ENCODE measurements around the gene UBE2M. TPM values are rescaled to one million over a fixed set of nuclear protein-coding genes. Genes with fewer than 3 reads are reported as not detected.
A peak's percentile ranks its signal among the peaks of the same experiment; 100 is the strongest.

The UBE2M gene
- total RNA-seq, 1 donor from 2014 or later, result 53.8 TPM

DNA sequence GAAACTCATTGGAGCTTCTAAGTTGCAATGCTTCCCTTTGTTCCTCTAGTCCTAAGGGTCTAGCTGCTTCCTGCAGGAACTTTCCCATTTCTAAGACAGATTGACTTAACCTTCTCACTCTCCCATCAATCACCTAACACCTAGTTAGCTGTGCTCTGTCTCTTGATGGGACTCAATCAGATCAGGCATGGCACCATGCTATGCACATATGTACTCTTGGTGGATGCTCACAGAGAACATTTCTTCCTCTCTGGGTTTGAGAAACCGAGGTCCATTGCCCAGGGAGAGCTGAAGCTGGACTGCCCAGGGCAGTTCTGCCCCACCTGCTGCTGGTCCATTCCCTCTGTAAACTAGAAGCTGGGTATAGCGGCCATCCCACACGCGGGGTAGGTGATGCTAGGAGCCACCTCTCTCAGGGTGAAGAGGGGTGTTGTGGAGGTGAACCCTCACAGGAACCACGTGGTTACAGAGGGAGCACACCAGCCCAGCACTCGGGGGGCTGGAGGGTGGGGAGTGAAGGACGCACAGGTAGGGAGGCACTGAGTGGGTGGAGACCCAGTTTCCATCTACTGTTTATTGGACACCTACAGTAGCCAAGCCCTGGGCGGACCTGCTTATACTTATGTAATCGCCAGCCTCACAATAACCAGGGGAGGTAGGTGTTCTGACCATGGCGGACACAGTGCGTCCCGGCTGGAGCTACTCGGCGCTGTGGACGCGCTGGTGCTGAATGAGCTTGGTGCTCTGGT, 3.1 kb upstream of the UBE2M start:
- H3K36me3 ChIP-seq, result peaks cover 5% of the 10 kb centered on the region
- DNase-seq (no peak), ATAC-seq (no peak)
- intact Hi-C loops (cut with DNase I), result no loop called here
- H3K9me3 ChIP-seq, result no peaks in the 10 kb centered on the region
- H3K4me3 ChIP-seq, result peak overlapping the region; percentile 39
- H3K27me3 ChIP-seq, result no peaks in the 10 kb centered on the region
- no peak overlapping the region for H3K27ac ChIP-seq
- TF ChIP-seq, protein P1, sequence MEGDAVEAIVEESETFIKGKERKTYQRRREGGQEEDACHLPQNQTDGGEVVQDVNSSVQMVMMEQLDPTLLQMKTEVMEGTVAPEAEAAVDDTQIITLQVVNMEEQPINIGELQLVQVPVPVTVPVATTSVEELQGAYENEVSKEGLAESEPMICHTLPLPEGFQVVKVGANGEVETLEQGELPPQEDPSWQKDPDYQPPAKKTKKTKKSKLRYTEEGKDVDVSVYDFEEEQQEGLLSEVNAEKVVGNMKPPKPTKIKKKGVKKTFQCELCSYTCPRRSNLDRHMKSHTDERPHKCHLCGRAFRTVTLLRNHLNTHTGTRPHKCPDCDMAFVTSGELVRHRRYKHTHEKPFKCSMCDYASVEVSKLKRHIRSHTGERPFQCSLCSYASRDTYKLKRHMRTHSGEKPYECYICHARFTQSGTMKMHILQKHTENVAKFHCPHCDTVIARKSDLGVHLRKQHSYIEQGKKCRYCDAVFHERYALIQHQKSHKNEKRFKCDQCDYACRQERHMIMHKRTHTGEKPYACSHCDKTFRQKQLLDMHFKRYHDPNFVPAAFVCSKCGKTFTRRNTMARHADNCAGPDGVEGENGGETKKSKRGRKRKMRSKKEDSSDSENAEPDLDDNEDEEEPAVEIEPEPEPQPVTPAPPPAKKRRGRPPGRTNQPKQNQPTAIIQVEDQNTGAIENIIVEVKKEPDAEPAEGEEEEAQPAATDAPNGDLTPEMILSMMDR (IDR thresholded peaks at IDR 0.05), result no peak
- peaks cover 34% of the 10 kb centered on the region for H3K4me1 ChIP-seq

- Histone ChIP-seq H3K4me3 (no peak overlapping the region), H3K4me1 (peaks cover 40% of the 10 kb centered on the region), H3K36me3 (peaks cover 11% of the 10 kb centered on the region), H3K9me3 (no peaks in the 10 kb centered on the region), H3K27me3 (no peaks in the 10 kb centered on the region), H3K27ac (no peak overlapping the region)
- intact Hi-C loops (cut with DNase I), result no loop called here
- no peak for ATAC-seq
- no peak for DNase-seq
- TF ChIP-seq, protein P1 (IDR thresholded peaks at IDR 0.05), result no peak
Measured at GRCh38 chr19:58560921-58561320, 2.5 kb upstream of the UBE2M start.

DNA sequence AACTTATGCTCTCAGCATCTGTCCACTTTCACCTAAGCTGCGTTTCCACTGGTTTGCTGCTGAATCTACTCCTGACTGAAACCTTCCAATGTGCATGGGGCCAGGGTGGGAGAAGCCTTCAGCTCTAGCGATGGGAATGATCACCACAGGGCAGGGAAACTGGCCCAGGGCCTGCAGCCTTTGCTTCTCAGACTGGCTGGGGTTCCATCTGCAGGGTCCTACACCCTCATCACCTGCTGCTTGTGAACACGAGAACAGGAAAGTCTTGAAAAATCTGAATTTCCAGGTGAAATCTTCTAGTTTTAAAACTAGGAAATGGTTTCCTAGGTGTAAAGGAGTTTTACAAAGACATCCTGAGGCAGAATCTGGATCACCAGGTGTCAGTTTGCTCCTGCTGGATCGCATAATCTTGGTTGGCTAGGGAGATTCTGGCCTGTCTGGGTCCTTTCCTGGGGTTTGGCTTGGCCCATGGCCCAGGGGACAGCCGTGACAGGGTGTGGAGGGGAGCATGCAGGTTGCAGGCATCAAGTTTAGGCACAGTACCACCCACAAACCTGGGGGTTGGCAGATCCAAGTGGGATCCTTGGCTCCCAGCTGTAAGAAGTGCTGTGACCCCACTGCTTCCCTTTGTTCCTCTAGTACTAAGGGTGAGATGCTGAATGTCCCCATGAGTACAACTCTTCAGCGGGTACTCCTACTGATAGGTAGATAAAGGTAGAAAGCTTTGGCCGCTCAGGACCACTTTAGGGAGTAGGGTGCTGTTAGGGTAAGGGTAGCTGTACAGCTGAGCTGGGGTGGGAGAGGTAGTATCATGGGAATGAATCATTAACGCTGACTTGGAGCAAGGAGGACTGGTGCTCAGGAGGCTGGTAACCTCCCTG, 1.8 kb upstream of the UBE2M start:
- Histone ChIP-seq H3K27ac (peak overlapping the region; percentile 99), H3K36me3 (peaks cover 17% of the 10 kb centered on the region), H3K4me3 (peak overlapping the region; percentile 67), H3K9me3 (no peaks in the 10 kb centered on the region), H3K27me3 (no peaks in the 10 kb centered on the region), H3K4me1 (peaks cover 47% of the 10 kb centered on the region)
- no peak for ATAC-seq
- TF ChIP-seq, protein P1 (IDR thresholded peaks at IDR 0.05), result no peak
- intact Hi-C loops (cut with DNase I), result no loop called here
- peak; percentile 53 for DNase-seq

DNA sequence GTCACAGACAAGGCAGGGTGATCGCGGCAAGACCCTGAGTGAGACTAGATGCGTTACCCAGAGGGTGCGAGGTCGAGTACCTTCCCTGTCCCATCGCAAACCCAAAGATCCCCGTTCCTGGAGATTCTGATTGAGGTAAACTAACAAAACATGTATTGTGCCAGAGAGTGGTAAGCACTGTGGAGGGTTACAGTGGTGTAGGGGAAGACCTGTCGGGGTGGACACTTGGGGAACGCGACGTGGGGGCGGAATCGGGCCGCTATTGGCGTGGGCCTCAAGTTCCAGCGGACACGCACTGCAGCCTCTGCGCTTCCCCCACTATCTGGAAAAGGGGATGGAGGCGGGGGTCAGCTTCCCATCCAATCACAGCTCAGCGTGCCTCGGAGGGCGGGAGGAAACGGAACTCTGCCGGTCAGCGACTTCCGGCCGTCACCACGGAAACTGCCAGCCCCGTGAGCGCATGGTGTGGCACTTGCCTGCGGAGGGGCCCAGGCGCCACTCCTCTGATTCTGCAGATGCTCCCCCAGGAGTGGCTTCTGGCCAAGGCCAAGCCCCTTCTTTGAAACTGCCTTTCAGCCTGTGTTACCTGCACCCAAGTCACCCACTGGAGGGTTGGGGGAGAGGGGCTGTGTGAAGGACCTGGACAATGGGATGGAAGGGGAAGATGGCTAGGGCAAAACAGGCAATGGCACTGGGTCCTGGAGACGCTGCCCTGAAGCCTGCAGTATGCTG, 1.0 kb upstream of the UBE2M start:
- DNase-seq, result peak; percentile 96
- peak; percentile 71 for ATAC-seq
- TF ChIP-seq, protein P1 (IDR thresholded peaks at IDR 0.05), result no peak
- Histone ChIP-seq H3K27ac (peak overlapping the region; percentile 99), H3K4me1 (peaks cover 48% of the 10 kb centered on the region), H3K27me3 (no peaks in the 10 kb centered on the region), H3K4me3 (peak overlapping the region; percentile 67), H3K36me3 (peaks cover 17% of the 10 kb centered on the region), H3K9me3 (no peaks in the 10 kb centered on the region)
- intact Hi-C loops (cut with DNase I), result no loop called here

DNA sequence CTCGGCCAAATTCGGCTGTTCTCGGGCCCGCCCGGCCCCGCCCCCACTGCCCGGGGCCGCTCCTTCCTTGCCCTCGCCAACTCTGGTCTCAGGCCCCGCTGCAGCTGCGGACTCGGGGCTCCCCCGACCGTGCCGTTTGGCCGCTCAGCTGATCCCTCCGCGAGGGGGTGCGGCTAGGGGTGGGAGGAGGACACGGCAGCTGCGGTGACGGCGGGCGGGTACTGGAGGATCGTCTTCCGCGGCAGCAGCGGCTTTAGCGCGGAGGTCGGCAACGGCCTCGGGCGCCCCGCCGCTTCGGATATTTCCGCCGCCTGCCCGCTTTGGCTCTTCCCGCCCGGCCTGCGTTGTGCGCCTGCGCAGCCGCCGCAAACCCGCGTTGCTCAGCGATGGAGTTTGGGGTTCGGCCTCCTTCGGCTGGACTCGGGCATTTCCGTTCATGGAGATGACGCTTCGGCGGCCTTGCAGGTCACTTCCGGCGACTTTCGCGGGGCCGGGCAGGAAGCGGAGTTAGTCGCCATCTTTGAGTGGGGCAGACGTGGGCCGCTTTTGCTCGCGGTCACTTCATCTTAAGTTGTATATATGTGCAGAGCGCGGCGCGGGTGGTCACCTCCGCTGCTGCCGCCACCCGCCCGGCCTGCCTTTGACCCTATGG, 338 bp upstream of the UBE2M start:
- H3K4me1 ChIP-seq, result peaks cover 55% of the 10 kb centered on the region
- DNase-seq (peak; percentile 100), ATAC-seq (peak; percentile 79)
- H3K36me3 ChIP-seq, result peaks cover 17% of the 10 kb centered on the region
- H3K27me3 ChIP-seq, result no peaks in the 10 kb centered on the region
- H3K27ac ChIP-seq, result peak overlapping the region; percentile 99
- TF ChIP-seq, protein P1 (IDR thresholded peaks at IDR 0.05), result no peak
- H3K9me3 ChIP-seq, result no peaks in the 10 kb centered on the region
- peak overlapping the region; percentile 67 for H3K4me3 ChIP-seq
- intact Hi-C loops (cut with DNase I), result no loop called here
